Head of caudate nucleus (tissue), 42 donors: ENCODE data around the gene STIP1.

Experiments
- DNase-seq, 42 donors: peaks; one replicate each; pipeline versions ENCODE4 v3.0.0 to v3.0.0-alpha.2; 2020 to 2021; ENCODE audit warnings: mixed read lengths in 7 of 42
- intact Hi-C: fragments of 100-400 bp; cut with DNase I; formaldehyde crosslinking; loops from one replicate; pipeline ENCODE4 v1.15.0; 2022

STIP1 gene

DNA sequence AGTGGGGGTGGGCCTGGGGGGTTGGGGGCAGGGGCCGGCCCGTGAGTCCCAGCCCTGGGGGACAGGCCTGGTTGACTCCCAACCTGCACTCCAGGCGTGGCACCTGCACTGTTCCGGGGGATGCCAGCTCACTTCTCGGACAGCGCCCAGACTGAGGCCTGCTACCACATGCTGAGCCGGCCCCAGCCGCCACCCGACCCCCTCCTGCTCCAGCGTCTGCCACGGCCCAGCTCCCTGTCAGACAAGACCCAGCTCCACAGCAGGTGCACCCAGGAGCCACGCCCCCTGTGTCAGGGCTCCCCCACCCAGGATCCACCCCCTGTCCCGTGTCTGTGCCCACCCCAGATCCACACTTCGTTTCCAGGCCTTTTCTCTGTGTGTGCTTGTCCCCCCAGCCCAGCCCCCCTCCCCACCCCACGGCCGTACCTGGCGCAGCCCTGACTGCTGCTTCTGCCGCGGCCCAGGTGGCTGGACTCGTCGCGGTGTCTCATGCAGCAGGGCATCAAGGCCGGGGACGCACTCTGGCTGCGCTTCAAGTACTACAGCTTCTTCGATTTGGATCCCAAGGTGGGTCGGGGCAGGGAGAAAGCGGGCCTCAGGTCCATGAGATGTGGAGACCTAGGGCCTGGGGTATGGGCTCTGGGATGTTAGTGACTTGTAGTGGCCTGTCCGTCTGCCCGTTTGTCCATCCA lies 25.4 kb downstream of the STIP1 start:
- intact Hi-C loops, result no loop called here
- no peak for DNase-seq

- DNase-seq, result no peak
- intact Hi-C loops, result no loop called here
These were observed 30.9 kb downstream of the STIP1 start for GRCh38 chr11:64216879-64217278.

- intact Hi-C loops, result no loop called here
- no peak for DNase-seq
These were observed 32.8 kb downstream of the STIP1 start for GRCh38 chr11:64218628-64219353.

- intact Hi-C loops, result no loop called here
- DNase-seq, result no peak
These were observed 33.3 kb downstream of the STIP1 start for GRCh38 chr11:64219354-64219684.

DNA sequence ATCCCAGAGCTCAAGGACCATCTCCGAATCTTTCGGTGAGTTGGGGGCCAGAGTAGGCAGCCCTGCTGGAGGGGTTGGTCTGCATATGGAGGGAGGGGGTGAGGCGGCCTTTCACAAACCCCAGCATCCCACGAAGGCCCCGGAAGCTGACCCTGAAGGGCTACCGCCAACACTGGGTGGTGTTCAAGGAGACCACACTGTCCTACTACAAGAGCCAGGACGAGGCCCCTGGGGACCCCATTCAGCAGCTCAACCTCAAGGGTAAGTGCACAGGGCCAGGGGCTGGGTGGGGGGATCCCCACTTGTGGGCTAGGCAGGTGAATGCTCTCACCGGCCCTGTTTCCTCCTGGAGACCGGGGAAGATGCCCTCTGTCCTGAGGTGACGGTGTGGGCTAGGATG lies 33.8 kb downstream of the STIP1 start:
- no peak for DNase-seq
- intact Hi-C loops, result no loop called here

GRCh38 chr11:64220271-64220670 lies 34.3 kb downstream of the STIP1 start:
- intact Hi-C loops, result no loop called here
- DNase-seq, result no peak

- intact Hi-C loops, result no loop called here
- no peak for DNase-seq
These were observed 34.8 kb downstream of the STIP1 start for GRCh38 chr11:64220798-64221197.

GRCh38 chr11:64222651-64223000 lies 36.7 kb downstream of the STIP1 start:
- DNase-seq, result no peak
- intact Hi-C loops, result no loop called here

DNA sequence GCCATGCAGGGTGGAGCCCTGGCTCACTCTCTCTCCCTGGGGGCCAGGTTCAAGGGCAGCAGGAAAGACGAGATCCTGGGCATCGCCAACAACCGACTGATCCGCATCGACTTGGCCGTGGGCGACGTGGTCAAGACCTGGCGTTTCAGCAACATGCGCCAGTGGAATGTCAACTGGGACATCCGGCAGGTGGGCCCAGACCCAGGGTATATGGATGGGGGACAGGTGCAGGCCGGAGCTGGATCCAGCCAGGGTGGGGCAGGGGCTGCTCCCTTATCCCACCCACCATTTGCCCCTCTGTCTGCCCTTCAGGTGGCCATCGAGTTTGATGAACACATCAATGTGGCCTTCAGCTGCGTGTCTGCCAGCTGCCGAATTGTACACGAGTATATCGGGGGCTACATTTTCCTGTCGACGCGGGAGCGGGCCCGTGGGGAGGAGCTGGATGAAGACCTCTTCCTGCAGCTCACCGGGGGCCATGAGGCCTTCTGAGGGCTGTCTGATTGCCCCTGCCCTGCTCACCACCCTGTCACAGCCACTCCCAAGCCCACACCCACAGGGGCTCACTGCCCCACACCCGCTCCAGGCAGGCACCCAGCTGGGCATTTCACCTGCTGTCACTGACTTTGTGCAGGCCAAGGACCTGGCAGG lies 37.2 kb downstream of the STIP1 start:
- DNase-seq, result no peak
- intact Hi-C loops, result no loop called here

DNA sequence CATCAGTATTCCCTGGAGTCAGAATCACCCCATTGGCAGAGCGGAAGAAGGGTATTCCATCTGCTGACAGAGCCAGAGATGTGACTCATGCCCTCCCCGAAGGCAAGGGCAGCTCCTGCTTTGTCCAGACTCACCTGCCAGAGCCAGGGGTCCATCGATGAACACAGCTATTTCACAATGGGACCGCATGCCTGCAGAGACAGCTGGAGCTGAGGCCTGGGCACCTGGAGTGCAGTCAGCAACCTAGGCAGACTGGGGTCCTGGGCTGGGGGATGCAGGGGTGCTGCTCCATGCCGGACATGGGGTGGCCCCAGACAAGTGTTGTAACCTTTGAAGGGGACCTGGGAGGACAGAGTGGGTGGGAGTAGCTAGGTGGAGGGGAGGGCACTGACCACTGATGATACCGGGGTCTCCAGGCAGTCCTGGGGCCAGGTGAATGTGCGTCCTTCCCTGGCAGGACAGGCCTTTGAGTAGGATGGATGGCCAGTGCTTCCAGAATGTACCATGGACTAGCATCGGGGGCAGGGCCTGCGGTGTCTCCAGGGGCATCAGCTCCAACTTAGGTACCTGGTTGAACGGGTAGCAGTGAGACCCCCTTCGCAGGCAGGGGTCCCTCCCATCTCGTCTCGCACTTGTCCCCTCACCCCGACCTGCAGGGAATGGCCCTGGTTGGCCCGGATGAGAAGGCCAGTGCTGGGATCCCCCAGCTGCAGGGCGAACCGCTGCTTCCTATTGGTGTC lies 38.4 kb downstream of the STIP1 start:
- DNase-seq, result no peak
- intact Hi-C loops, result no loop called here

GRCh38 chr11:64224891-64225607 lies 39.1 kb downstream of the STIP1 start:
- DNase-seq, result peak in 1 of 42 donors; percentile 5
- intact Hi-C loops, result no loop called here

DNA sequence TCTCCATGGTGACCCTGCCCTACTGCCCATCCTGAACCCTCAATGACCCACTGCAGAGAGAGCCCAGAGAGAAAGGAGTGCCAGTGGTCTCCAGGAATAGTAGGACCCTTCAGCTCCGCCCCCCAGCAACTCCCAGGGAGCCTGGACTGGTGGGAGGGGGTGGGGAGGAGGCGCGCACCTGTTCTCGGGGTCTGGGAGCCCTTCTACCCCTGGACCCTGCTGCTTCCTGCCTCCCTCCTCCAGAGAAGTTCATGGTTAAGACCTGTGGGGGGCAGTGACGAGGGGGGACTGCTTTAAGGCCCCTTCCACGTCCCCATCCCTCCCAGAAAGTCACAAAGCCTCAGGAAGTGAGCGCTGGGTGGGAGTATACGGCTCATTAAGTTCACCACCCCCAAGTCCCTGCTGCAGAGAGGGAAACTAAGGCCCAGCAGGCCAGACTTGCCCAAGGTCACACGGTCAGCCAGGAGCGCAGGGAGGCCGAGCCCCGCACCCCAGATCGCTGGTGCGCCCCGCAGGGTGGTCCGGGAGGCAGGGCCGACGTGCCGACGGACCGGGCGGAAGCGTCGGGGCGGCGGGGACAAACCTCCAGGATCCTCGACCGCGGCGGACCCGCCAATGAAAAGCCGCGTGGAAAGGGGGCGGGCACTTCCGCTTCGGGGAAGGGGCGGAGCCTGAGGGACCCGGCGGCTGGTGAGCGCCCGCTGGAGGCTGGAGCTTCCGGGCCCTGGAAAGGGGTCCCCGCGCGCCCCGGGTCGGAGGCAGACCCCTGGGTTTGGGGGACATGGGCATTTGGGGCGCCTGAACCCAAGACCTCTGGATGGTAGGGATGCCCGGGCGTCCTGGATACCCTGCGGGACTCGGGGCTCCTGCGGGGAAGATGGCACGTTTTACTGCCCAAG lies 39.9 kb downstream of the STIP1 start, which contains the start of the genes NUDT22 and TRPT1:
Gene NUDT22 (plus strand): TSS at position 667 of the 899 bp plus-strand sequence. CDS start 379 bp downstream, outside the sequence.
Gene TRPT1 (minus strand): TSS at position 579 of the 899 bp plus-strand sequence. CDS start 326 bp downstream, at position 253.
- intact Hi-C loops, result no loop called here
- DNase-seq, result peak; percentile 82 to 97 (median 93)

- peak in 19 of 42 donors; percentile 50 to 73 (median 56) for DNase-seq
- intact Hi-C loops, result no loop called here
These were observed 40.6 kb downstream of the STIP1 start for GRCh38 chr11:64226507-64227051.

DNA sequence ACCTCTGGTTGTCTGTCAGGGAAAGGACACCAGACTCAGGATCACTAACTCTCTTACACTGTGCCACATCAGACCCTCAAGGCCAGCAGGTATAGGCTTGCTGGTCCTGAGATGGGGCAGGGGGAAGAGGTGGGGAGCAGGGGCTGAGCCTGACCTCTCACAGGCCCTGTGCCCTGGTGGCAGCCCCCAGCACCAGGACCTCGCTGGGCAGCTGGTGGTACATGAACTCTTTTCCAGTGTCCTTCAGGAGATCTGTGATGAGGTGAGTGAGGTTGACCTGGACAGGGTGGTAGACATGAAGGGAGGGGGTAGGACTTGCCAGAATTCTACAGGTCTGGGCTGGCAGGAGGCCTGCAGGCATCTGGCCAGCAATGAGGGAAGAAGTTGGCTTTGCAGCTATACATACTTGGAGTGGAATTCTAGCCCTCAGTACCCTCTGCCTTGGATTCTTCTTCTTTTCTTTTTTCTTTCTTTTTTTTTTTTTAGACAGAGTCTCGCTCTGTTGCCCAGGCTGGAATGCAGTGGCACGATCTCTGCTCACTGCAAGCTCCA lies 41.5 kb downstream of the STIP1 start:
- no peak for DNase-seq
- intact Hi-C loops, result no loop called here

GRCh38 chr11:64229090-64229743 lies 43.2 kb downstream of the STIP1 start:
- DNase-seq, result peak in 1 of 42 donors; percentile 2

GRCh38 chr11:64229744-64230170 lies 43.8 kb downstream of the STIP1 start:
- intact Hi-C loops, result no loop called here
- peak in 1 of 42 donors; percentile 3 for DNase-seq

More at GRCh38 chr11:64229090-64229743, 43.2 kb downstream of the STIP1 start:
- intact Hi-C loops, result no loop called here
